Prostate gland (tissue), 2 donors: ENCODE measurements around the gene NBEA. TPM values are rescaled to one million over a fixed set of nuclear protein-coding genes. Genes with fewer than 3 reads are reported as not detected.

Experiments used
- DNase-seq: peaks from one replicate; pipeline ENCODE4 v3.0.0-alpha.2; 2019; ENCODE audit warnings: low spot score
- H3K27ac ChIP-seq, 2 donors: fragments of 200-600 bp; sonication (generic); 2 replicates each; pipeline ENCODE4 v1.5.1; 2017 to 2019
- H3K27me3 ChIP-seq: fragments of 200-600 bp; sonication (generic); replicated peaks from 2 replicates; pipeline ENCODE4 v1.5.1; 2019; ENCODE audit not compliant: insufficient read depth
- H3K36me3 ChIP-seq, 2 donors: fragments of 200-600 bp; sonication (generic); 1 replicate in 1 of 2; 2 replicates in 1 of 2; pipeline versions ENCODE4 v1.5.1 to v1.8.1; 2017 to 2019
- H3K4me1 ChIP-seq: fragments of 200-600 bp; sonication (generic); replicated peaks from 2 replicates; pipeline ENCODE4 v1.5.1; 2019
- H3K4me3 ChIP-seq, 2 donors: fragments of 200-600 bp; sonication (generic); 2 replicates each; pipeline ENCODE4 v1.5.1; 2017 to 2019
- H3K9me3 ChIP-seq: fragments of 200-600 bp; sonication (generic); 2 replicates; pipeline ENCODE4 v1.5.1; 2017
- CTCF ChIP-seq, 4 experiments: fragments of 200-600 bp in 2 of 4; fragments of 450-650 bp in 2 of 4; sonication (generic) in 2 of 4; IDR thresholded peaks; 1 replicate in 3 of 4; 2 replicates in 1 of 4; pipeline ENCODE4 v1.5.1; 2016 to 2019; ENCODE audit warnings: antibody characterized with exemption in 4 of 4, mild to moderate bottlenecking in 2 of 4, moderate library complexity in 2 of 4
- POLR2A ChIP-seq: fragments of 450-650 bp; IDR thresholded peaks from one replicate; pipeline ENCODE4 v1.6.1; 2016; ENCODE audit warnings: antibody characterized with exemption, mild to moderate bottlenecking
- POLR2AphosphoS5 ChIP-seq: sonication (generic); formaldehyde crosslinking; IDR thresholded peaks from one replicate; pipeline ENCODE4 v1.6.1; 2017; ENCODE audit warnings: antibody characterized with exemption
- WGBS: methylation state at CpG from one replicate; pipeline ENCODE4 v1.1.5; 2018; 5-methylcytosine and 5-hydroxymethylcytosine counted together
- intact Hi-C: fragments of 100-400 bp; cut with DNase I; formaldehyde crosslinking; loops from one replicate; pipeline ENCODE4 v1.14.2; 2022
- total RNA-seq, 2 donors: library from RNA; depleted of rRNA; stranded (reverse); fragments of >200 nt; gene quantifications; one replicate each; pipeline ENCODE4 v1.1.0, GENCODE V29; 2016

Gene NBEA
- total RNA-seq, 2 donors from 2014 or later, result 13.6 to 16.9 TPM

DNA sequence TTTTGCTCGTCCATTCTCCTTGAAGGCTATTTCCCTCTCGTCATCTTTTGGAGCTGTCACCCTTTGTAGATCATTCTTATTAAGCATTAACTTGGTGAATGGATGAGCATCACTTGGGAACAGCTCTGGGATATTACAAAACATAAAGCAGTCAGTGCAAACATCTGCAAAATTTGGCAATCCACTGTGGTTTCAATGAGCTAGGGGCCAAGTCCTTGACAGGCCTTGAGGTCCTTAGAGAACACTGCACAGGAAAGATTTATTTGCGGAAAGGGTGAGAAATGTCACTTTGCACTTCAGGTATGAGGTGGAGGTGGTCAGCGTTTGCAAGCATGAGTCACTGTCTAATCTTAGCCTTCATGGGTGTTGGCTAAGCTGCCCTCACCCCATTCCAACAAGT, 774.1 kb downstream of the NBEA start:
- Histone ChIP-seq H3K27ac (no peak overlapping the region), H3K9me3 (no peaks in the 10 kb centered on the region), H3K4me1 (no peaks in the 10 kb centered on the region), H3K27me3 (no peaks in the 10 kb centered on the region), H3K36me3 (no peaks in the 10 kb centered on the region), H3K4me3 (no peak overlapping the region)
- 69% methylated on average over 4 of the region's 4 CpGs for WGBS
- intact Hi-C loops, result no loop called here
- TF ChIP-seq POLR2A, result no peak
- no peak for TF ChIP-seq CTCF (IDR thresholded peaks at IDR 0.05)
- TF ChIP-seq POLR2AphosphoS5, result no peak
- no peak for DNase-seq

GRCh38 chr13:35716729-35717128, 774.7 kb downstream of the NBEA start:
- 94% methylated on average over 15 of the region's 15 CpGs for WGBS

GRCh38 chr13:35718084-35718483, 776.0 kb downstream of the NBEA start:
- Histone ChIP-seq H3K4me3 (no peak overlapping the region), H3K36me3 (no peaks in the 10 kb centered on the region), H3K4me1 (no peaks in the 10 kb centered on the region), H3K27me3 (no peaks in the 10 kb centered on the region), H3K27ac (no peak overlapping the region), H3K9me3 (no peaks in the 10 kb centered on the region)
- intact Hi-C loops, result no loop called here
- WGBS, result 74% methylated on average over 5 of the region's 5 CpGs
- DNase-seq, result no peak
- TF ChIP-seq POLR2AphosphoS5 (no peak), POLR2A (no peak), CTCF (IDR thresholded peaks at IDR 0.05) (no peak)

More at GRCh38 chr13:35716729-35717128, 774.7 kb downstream of the NBEA start:
- no peak for TF ChIP-seq CTCF (IDR thresholded peaks at IDR 0.05)
- TF ChIP-seq POLR2A, result no peak
- TF ChIP-seq POLR2AphosphoS5, result no peak
- DNase-seq, result no peak
- Histone ChIP-seq H3K36me3 (no peaks in the 10 kb centered on the region), H3K4me1 (no peaks in the 10 kb centered on the region), H3K27me3 (no peaks in the 10 kb centered on the region), H3K9me3 (no peaks in the 10 kb centered on the region), H3K4me3 (no peak overlapping the region), H3K27ac (no peak overlapping the region)
- intact Hi-C loops, result no loop called here

DNA sequence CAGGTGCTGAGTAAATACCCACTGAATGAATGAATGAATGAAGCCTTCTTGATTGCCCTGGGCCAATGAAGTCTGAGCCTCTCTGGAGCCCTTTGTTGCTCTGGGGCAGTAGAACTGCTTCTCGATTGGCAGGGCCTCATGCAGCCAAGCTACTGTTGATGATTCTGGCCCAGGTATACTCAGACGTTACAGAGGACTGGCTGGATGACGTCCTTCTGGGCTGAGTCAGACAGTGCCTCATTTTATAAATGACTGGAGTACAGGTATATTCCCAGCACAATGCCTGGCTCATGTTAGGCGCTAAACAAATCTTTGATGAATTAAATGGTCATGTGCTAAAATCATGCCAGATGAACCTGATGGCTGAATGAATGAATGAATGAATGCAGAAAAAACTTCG, 778.2 kb downstream of the NBEA start:
- Histone ChIP-seq H3K4me3 (no peak overlapping the region), H3K27ac (no peak overlapping the region), H3K36me3 (no peaks in the 10 kb centered on the region), H3K27me3 (no peaks in the 10 kb centered on the region), H3K9me3 (no peaks in the 10 kb centered on the region), H3K4me1 (no peaks in the 10 kb centered on the region)
- 75% methylated on average over 5 of the region's 5 CpGs for WGBS
- intact Hi-C loops, result loop anchor here (5.0 kb wide), 3 partner anchors 72 to 237 kb away; no protein-coding TSS in a partner anchor
- DNase-seq, result no peak
- TF ChIP-seq CTCF (IDR thresholded peaks at IDR 0.05), result no peak
- no peak for TF ChIP-seq POLR2AphosphoS5
- no peak for TF ChIP-seq POLR2A

- intact Hi-C loops, result loop anchor here (5.0 kb wide), 3 partner anchors 71 to 236 kb away; no protein-coding TSS in a partner anchor
- H3K27ac ChIP-seq, result no peak overlapping the region
- H3K4me1 ChIP-seq, result no peaks in the 10 kb centered on the region
- H3K9me3 ChIP-seq, result no peaks in the 10 kb centered on the region
- no peaks in the 10 kb centered on the region for H3K27me3 ChIP-seq
- peak; percentile 19 for DNase-seq
- no peak overlapping the region for H3K4me3 ChIP-seq
- 24% methylated on average over 21 of the region's 21 CpGs for WGBS
- no peaks in the 10 kb centered on the region for H3K36me3 ChIP-seq
- no peak for TF ChIP-seq POLR2AphosphoS5
- TF ChIP-seq POLR2A, result no peak
- peak; percentile 71 to 87 (median 82) for TF ChIP-seq CTCF (IDR thresholded peaks at IDR 0.05)
Measured at GRCh38 chr13:35720690-35721554, 778.9 kb downstream of the NBEA start.
